Activated CD4-positive, alpha-beta T cell treated with anti-CD3 and anti-CD28 coated beads, Interleukin-2, amount 50 U/mL, for 16 hours (primary cell): ENCODE results near the gene ALK.
"Not testable (repeated sequence)": the region's sequence is repeated elsewhere in the genome, so short reads cannot be mapped to it uniquely, and the experiment has no call there.

Experiments used
- DNase-seq: peaks from one replicate; pipeline ENCODE4 v3.0.0-alpha.2; 2020

The ALK gene

DNA sequence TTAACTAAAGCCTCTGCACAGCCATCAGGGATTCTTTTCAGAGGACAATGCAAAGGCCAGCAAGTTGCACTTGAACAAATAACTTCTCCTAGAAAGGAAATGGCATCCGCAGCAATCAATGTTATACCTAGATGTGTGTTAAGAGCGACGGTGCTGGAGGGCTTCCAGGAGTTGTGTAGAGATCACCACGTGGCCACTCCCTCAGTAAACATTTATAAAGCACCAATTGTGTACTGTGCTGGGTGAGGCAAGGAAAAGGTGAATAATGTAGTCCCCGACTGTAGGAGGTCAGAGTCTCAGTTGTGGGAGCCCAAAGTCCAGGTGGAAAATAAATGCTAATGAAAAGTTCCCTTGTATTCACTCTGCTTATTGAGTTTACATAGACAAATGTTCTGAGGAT is 135.0 kb downstream of the ALK start:
- no peak for DNase-seq

DNA sequence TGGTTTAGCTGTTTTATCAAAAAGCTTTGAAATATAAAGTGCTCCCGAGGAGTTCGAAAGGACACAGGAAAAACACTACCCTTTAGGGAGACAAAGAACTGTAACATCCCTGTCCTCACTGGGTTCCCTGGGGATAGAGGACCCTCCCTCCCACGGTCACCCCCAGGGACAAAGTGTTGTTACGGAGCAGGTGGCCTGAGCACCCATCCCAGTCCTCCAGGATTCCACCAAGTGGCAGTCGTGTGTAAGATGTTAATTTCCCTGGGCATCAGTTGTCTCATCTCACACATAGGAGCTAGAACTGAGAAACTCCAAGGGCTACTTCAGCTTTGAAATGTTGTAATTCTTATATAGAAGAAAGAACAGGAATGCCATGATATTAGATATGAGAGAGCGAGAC is 137.7 kb downstream of the ALK start:
- no peak for DNase-seq

- no peak for DNase-seq
Observed at GRCh38 chr2:29782549-29783458, 138.6 kb downstream of the ALK start.

- DNase-seq, result no peak
Observed at GRCh38 chr2:29782087-29782486, 139.3 kb downstream of the ALK start.

DNA sequence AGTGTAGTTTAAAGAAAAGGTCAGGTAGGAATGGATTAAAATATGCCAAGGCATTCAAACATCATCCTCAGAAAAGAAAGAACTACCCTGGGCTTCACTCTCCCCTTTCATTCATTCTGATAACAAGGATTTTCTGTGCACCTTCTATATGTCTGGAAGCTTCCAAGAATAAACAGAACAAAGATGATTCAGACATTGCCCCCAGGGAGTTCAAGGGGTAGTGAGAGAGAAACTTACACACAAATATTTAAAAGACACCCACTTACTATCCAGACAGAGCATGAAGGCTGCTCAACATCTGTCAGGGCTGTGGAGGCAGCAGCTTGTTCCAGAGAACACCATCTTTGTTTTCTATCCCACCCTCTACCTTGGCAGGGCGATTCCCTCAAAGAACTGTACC is 140.5 kb downstream of the ALK start:
- no peak for DNase-seq

GRCh38 chr2:29777161-29777560 is 144.2 kb downstream of the ALK start:
- no peak for DNase-seq

DNA sequence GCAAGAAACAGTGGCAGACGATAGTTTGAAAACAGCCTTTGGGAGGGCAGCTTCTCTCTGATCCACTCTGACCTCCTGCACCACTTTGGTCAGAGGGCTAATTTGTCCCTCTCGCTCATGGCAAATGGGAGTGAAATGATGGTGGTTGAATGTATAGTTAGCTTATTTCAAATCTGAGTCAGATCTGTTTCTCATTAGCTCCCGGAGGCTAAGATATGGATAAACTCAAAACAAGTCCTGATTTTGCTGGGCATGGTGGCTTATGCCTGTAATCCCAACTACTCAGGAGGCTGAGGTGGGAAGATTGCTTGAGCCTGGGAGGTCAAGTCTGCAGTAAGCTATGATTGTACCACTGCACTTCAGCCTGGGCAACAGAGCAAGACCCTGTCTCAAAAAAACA is 145.0 kb downstream of the ALK start:
- DNase-seq, result no peak

DNA sequence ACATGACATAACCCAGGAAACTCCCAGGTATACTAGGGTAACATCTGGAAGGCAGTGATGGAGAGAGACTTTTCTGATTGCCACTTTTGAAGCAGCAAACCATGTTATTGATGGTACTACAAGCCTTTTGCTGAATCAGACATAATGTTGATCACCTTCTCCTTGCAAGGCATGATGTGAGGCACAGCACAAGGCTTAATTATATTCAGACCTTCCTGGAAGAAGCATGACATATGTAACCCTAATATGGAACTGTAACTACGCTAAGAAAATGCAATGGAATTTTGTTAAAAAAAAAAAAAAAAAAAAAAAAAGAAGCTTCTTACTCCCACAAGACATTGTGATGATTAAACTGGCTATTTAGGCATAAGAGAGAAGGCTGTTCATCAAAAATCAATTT is 145.4 kb downstream of the ALK start:
- DNase-seq, result no peak

DNA sequence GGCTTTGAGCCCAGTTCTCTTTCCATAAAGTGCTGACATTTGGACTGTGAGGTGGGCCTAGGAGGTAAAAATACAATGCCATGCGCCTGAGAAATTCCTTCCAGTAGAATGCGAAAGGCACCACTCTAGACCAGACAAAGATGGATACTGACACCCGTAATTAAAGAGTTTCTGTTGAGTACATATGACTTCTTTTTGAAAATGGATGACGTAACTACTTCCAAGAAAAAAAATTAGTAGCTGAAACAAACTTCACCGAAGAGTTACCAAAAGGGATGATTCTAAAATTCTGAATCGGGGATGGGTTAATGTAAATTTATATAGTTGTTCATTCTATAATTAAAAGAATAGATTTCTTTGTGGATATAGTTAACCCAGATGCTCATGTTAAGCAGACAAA is 146.8 kb downstream of the ALK start:
- no peak for DNase-seq

- no peak for DNase-seq
Observed at GRCh38 chr2:29770846-29771245, 150.5 kb downstream of the ALK start.

DNA sequence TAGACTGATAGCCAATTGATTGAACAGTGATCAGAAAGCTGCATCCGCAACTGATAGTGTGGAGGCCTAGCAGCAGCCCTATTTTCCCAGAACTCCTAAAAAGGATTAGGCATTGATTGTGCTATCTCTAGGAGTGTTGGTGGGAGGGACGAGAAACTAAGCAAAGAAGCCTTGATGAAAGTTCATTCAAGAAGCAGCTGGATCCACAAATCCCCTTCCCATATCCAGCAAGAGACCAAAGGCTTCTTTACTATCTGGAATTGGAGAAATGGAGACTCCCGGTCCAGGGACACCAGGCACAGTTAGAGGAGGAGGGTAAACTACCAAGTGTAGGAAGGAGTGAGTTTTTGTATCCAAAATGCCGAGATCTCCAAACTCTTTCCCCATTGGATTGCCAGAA is 151.5 kb downstream of the ALK start:
- no peak for DNase-seq

DNA sequence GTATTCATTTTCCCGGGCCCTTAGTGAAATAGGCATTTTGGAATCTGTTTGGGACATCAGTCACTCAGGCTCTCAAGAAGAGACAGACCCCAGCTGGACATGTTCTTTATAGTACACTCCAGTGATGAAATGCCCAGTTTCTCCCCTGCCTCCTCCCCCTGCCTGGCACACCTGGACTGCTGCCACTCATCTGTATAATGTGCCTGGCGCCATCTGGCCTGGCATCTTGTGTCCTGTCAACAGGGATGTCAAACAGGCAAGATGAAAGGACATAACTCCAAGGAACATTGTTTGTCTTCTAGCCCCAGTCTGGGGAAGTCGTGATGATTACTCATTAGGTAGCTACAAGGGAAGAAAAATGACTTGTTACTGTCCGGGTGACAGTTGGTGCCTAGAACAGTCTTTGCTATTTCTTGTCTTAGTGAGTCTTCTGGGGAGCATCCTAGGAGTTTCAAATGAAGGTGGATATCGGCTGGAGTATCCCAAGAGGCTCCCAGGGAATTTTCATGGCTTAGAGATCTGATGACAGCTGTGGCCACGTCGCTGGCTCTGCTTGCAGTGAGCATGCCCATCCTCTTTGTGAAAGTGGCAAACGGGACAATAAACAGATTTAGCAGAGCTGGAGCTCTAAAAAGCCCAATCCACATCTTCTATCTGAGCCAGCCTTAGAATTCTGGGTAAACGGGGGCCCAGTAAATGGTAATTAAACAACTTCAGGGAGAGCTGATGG is 153.6 kb downstream of the ALK start:
- no peak for DNase-seq

DNA sequence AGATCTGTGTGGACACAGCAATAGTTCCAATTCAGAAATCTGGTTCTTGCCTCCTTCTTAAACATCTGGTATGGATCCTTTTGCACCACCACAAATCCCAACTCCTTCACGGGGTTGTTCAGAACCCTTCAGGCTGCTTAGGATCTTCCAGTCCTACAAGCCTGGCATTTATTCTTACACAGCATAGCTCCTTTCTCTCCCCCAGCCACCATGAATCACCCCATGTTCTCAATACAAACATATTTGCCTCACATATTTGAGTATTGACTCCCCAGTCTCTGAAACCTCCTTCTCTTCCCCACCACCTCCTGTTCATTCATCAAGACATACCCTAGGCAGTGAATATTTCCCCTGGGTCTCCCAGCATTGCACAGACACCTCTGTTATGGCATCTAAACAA is 155.2 kb downstream of the ALK start:
- DNase-seq, result no peak

- no peak for DNase-seq
Observed at GRCh38 chr2:29765721-29766120, 155.7 kb downstream of the ALK start.

DNA sequence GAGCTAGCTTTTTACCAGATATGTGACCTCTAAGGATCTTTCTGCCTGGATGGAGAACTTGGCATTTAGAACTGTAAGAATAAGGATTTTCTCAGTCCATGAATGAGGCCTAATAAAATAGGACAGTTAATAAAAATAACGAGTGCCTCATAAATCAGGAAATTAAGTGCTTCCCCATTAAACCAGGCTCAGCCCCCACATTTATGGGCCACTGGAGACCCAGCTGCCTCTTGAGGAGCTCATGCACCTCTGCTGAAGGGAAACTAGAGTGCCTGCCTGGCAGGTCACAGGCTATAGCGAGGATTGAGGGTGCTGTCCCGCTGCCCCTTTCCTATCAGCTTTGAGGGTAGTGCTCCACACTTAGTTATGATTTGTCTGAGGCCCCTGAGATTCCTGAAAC is 158.0 kb downstream of the ALK start:
- no peak for DNase-seq

- DNase-seq, result no peak
Observed at GRCh38 chr2:29762239-29762638, 159.1 kb downstream of the ALK start.

GRCh38 chr2:29761278-29761677 is 160.1 kb downstream of the ALK start:
- DNase-seq, result no peak

- DNase-seq, result no peak
Observed at GRCh38 chr2:29760008-29760407, 161.4 kb downstream of the ALK start.

DNA sequence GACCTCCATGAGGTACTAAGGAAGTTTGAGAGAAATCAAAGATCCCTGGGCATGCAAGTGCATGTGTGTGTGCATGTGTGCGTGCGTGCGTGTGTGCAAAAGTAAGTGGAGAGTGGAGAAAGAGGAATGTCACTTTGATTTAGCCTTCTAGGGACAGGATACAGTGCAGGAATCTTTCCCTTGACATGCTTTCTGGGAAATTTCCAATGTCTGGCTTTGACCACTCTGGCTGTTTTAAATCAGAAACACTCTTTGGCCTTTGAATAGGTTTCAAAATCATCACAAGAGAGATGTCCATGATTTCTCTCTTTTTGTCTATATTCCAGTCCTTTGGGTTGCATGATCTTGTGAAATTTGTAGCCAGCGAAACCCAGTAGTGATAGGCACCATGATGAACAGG is 162.0 kb downstream of the ALK start:
- no peak for DNase-seq

DNA sequence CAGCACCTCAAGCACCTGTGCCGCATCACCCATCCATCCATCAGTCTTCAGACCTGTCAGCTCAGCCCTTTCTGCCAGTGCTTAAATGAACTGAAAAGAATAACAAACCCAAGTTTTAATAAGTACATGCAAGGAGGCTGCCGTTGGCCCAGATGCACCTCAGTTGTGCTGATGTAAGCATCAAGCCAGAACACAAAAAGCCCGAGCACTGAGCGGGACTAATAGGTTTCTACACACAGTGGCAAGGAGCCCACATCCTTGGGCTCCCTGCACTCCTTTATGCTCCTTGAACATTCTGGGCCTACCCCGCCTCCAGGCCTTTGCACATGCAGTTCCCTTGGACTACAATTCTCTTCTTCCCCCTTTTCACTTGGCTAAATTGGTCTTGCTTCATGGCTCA is 165.6 kb downstream of the ALK start:
- no peak for DNase-seq

DNA sequence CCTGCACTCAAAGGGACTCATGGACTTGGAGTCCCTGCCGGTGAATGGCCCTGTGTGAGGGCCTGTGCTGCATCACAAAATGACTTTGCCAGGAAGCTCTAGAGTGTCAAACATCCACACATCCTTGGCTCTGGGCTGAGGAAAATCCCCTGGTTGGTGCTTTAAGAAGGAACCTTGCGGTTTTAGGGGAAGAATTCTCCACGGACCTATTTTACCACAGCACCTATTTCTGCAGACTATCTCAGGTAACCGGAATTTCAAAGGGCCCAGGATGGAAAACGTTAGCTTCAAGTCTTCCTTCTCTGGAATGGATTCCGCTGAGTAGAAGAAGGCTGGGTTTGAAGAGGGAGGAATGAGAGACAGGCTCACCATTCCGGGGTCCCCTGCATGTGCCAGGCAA is 166.2 kb downstream of the ALK start:
- DNase-seq, result no peak

DNA sequence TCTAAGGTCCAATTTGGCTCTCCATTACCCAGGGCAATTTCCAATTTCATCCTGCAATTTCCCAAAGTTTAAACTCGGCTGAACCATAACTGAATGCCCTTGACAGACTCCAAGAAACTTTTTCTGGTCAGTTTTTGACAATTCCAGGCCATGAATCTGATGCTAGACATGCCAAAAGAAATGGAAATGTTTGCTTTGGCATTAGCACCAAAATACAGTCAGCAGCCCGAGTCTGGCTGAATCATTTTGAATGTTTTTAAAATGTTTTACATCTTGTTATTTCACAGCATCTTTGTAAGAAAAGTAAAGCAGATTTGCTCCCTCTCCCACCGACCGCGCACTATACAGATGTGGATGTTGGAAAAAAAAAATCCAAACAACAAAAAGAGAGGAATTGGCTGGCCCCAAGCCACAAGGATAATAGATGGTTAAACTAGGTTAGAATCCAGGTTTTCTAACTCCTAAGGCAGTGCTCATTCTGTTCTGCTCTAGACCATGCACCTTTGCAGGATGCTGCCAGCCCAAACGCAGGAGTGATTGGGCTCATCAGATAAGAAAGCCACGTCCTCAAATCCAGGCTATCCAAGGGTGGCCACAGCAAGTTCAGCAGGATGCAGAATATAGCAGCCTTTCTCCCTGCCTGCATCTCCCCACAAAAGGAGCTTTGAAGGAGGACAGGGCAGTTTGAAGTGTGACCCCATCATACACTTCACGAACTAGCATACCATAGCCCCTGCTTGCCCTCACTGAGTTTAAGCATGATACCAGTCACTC is 167.5 kb downstream of the ALK start:
- DNase-seq, result no peak

- no peak for DNase-seq
Observed at GRCh38 chr2:29751390-29751789, 170.0 kb downstream of the ALK start.

- not testable (repeated sequence) for DNase-seq
Observed at GRCh38 chr2:29750463-29750862, 170.9 kb downstream of the ALK start.
